Measurements from ENCODE around the gene LARGE1.

- TF ChIP-seq TEAD4 (IDR thresholded peaks at IDR 0.05) (no peak), MAX (IDR thresholded peaks at IDR 0.05) (no peak)
These were observed 50.3 kb downstream of the LARGE1 start for GRCh38 chr22:33869946-33870345.
